ENCODE data around the gene DCC.

GRCh38 chr18:53509886-53510285, 1169.9 kb downstream of the DCC start:
- no peak for TF ChIP-seq POLR2A (IDR thresholded peaks at IDR 0.05)
- no peak for TF ChIP-seq CTCF (IDR thresholded peaks at IDR 0.05)
